GM19468 (cell line): ENCODE measurements around the gene GPSM3.
"Not testable (repeated sequence)": the region's sequence is repeated elsewhere in the genome, so short reads cannot be mapped to it uniquely, and the experiment has no call there.

Experiments used
- ATAC-seq: cut with Tn5 transposase; IDR thresholded peaks from one replicate; pipeline ENCODE4 v1.9.1; 2021; ENCODE audit warnings: mild to moderate bottlenecking, moderate library complexity, moderate number of reproducible peaks; ENCODE audit not compliant: unreplicated experiment; ENCODE audit errors: extremely low read depth

Gene GPSM3

DNA sequence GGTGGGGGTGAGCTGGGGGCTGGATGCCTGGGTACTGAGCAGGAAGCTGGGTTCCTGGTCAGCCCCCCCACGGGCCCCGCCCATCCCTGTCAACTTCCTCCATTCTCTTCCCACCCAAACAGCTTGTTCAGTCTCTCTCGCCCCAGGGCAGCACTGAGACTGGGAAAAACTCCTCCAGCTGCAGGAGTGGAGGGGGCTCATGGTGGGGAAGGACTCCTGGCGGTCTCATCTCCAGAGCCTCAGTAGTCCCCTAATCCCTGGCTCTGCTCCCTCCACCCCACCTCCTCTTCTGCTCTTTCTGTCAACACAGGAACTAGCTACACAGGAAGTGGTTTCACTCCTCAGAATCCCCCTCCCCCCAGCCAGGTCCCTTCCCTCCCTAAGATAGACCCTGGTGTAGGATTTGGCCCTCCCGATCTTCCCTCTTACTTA, at the start of gene GPSM3:
GPSM3 (minus strand) TSS at position 36 of the 432 bp plus-strand sequence. CDS start 130 bp downstream, outside the sequence.
- ATAC-seq: no peak

DNA sequence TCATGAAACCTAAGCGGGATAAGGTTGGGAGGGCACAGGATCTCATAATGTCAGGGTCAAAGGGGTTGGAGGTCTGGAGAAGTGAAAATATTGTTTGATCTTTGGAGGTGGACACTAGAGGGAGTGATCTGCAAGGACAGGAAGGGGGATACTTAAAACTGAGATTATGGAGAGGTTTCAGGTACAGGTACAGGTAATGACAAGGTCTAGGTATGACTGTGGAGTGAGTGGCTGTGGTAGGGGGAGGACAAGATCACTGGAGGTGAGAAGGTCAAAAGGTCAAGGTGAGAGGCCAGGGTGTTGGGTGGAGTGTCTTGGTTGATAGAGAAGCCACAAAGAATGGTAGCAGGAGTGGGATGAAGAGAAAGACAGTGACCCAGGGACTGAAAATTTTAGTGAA, 48.2 kb upstream of the GPSM3 start:
- ATAC-seq: no peak

- ATAC-seq: no peak
These were observed 47.0 kb upstream of the GPSM3 start for GRCh38 chr6:32239462-32239861.

DNA sequence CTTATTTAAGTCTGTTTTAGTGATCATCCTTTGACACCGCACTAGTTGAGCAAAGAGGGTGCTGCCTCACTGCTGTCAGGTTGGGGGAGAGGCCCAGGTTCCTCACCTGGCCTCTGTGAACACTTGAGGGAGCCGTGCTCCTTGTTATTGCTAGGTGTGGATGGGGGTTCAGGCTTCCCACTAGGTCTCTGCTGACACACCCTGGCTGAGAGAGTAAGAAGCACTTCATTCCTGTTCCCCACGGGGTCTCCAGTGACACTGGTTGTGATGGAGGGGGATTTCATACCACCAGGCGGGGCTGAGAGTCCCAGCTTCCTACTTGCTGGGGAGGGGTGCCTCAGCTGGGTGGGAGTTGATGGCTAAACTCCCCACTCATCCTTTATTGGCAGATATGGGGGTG, 42.5 kb upstream of the GPSM3 start:
- ATAC-seq: no peak

GRCh38 chr6:32226434-32226833, 34.0 kb upstream of the GPSM3 start:
- ATAC-seq: no peak

DNA sequence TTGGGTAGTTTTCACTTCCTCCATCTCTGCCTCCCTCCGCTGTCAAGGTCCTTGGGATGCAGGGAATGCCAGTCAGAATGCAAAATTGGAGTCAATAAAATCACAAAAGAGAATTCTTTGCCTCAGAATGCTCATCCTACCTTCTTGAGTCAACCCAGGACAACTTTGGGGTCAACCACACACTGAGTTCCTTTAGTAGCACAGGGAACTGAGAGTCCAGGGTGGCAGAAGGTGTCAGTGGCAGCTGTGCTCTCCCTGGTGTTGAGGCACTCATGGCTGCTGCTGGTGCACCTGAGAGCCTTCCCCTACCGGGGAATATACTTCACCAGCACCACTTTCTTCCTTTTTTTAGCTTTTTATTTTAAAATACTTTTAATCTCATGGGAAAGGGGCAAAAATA, 32.3 kb upstream of the GPSM3 start:
- no peak for ATAC-seq

DNA sequence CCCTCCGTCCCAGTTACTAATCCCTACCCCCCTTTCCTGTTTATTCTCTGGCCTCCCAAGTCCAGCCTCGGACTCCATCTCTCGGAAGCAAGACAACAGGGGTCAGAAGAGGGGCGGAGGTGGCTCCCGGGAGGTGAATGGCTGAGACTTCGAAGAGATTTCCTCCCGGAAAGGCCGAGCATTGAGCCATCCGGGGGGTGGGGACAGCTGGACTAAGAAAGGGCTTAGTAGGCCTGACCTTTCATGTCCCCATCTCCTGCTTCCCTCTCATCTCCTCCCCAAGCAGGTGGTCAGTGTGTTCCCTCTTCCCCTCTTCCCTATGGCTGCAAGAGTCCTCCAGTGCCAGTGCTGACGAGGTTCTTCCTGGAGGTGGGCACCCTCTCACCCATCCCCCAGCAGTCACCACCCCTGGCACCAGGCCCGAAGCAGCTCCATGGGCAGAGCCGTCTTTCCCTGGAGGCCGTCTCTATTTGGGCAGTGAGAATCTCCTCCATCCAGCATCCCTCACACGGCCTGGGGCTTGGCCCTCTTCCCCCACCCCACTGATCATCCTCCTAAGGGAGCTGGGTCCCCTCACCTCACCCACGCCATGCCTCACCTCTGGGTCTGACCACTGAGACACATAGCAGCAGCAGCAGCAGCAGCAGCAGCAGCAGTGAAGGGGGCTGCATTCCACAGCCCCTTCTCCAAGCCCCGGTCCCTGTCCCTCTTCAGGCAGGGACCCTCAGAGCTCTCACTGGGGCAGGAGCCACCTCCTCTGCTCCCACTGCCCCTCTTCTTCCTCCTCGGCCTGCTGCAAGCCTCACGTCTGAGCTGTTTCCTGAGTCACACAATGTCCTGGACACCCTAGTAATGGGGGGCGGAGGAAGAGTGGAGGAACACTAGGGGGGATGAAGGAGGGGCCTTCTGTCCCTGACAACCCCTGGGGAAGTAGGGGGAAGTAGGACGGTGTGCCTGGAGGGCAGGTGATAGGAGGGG, 31.1 kb upstream of the GPSM3 start, which contains the start of gene NOTCH4:
NOTCH4 (minus strand) TSS at position 810 of the 978 bp plus-strand sequence; CDS start at position 671, 139 bp downstream.
- ATAC-seq: no peak

GRCh38 chr6:32222333-32223230, 30.1 kb upstream of the GPSM3 start:
- ATAC-seq: no peak

- ATAC-seq: no peak
These were observed 27.6 kb upstream of the GPSM3 start for GRCh38 chr6:32220021-32220420.

DNA sequence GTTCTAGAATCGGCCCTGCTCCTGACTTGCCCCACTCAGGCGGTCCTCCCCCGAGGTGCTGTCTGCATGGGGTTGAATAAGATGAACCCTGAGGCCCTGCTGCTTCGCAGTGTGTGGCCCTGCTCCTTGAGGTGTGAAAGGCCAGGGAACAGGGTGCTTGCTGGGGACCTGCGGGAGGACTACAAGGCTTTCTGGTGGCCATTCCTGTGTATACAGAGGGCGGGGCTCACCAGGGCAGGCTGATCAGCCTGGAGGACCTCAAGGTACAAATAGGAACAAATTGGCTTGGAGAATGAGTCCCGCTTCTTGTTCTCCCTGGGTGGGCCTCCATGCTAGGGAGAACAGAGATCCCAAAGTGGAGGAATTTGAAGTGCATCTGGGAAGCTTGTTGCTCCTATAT, 25.7 kb upstream of the GPSM3 start:
- no peak for ATAC-seq

GRCh38 chr6:32216998-32217397, 24.6 kb upstream of the GPSM3 start:
- no peak for ATAC-seq

- no peak for ATAC-seq
These were observed 23.8 kb upstream of the GPSM3 start for GRCh38 chr6:32216285-32216684.

- ATAC-seq: no peak
These were observed 23.2 kb upstream of the GPSM3 start for GRCh38 chr6:32215617-32216016.

DNA sequence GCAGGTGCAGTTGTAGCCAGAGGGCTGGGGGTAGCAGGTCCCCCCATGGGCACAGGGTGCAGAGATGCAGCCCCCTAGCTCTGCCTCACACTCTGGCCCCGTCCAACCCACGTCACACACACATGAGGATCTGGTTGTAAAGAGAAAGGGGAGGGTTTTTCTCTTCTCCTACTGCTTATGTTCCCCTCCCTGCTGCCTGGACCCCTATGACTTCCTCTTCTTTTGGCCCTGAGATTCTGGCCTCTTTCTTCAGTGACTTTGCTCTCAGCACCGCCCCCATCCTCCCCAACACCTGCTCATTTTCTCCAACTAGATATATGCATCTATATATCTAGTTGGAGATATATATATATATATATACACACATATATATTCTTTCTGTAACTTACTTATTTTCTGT, 21.7 kb upstream of the GPSM3 start:
- no peak for ATAC-seq

- no peak for ATAC-seq
These were observed 21.2 kb upstream of the GPSM3 start for GRCh38 chr6:32213649-32214048.

- no peak for ATAC-seq
These were observed 19.8 kb upstream of the GPSM3 start for GRCh38 chr6:32212076-32212760.

- not testable (repeated sequence) for ATAC-seq
These were observed 19.0 kb upstream of the GPSM3 start for GRCh38 chr6:32211432-32211831.

GRCh38 chr6:32210191-32210601, 17.8 kb upstream of the GPSM3 start:
- ATAC-seq: no peak

GRCh38 chr6:32208996-32209395, 16.6 kb upstream of the GPSM3 start:
- no peak for ATAC-seq

- ATAC-seq: no peak
These were observed 11.8 kb upstream of the GPSM3 start for GRCh38 chr6:32204268-32204715.
